ENCODE results near the gene ADCY5.

ADCY5 gene

DNA sequence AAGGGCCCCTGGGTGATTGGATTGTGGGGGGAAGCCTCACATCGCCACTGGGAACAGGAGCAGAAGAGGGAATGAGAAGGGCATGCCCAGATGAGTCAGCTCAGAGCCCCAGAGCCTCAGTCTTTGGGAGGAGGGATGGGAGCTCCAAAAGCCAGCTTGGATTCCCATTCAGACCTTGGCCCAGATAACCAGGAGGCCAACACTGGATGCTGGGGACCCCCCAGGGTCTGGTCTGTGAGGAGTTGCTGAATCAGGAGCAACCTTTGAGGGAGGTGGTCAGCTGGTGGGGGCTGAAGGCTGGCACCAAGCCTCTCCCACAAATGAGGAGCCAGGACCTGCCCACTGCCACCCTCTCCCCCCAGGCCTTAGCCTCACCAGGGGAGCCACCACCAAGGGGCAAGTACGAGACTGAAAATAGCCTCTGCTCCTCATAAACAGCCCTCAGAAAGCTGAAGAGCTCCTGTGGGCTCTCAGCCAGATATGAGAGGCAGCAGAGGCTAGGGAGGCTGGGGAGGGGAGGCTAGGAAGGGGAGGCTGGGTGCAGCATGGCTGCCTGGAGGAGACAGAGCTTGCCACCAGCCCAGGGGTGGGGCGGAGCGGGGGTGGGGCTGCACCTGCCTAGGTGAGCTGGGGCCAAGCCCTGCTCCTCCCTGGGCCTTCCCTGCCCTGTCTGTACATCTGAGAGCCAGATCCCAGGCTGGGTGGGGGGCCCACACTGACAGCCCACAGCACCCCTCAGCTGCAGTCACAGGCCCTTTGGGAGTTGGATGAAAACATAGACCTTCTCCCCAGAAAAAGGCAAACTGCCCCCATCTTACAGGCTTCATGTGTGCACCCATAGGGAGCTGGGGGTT, 147.3 kb downstream of the ADCY5 start:
- TF ChIP-seq TAF1 (IDR thresholded peaks at IDR 0.05; ENCODE audit: borderline replicate concordance, insufficient read depth, low read length) (no peak), POLR2AphosphoS5 (IDR thresholded peaks at IDR 0.05; ENCODE audit: low read depth, low read length) (no peak), SIN3A (IDR thresholded peaks at IDR 0.05; ENCODE audit: borderline replicate concordance, insufficient read depth, low read length) (no peak), FOXP2 (optimal IDR thresholded peaks at IDR 0.05; ENCODE audit: borderline replicate concordance, extremely low read depth, extremely low read length, insufficient read depth) (no peak)
- TF ChIP-seq, protein P1, sequence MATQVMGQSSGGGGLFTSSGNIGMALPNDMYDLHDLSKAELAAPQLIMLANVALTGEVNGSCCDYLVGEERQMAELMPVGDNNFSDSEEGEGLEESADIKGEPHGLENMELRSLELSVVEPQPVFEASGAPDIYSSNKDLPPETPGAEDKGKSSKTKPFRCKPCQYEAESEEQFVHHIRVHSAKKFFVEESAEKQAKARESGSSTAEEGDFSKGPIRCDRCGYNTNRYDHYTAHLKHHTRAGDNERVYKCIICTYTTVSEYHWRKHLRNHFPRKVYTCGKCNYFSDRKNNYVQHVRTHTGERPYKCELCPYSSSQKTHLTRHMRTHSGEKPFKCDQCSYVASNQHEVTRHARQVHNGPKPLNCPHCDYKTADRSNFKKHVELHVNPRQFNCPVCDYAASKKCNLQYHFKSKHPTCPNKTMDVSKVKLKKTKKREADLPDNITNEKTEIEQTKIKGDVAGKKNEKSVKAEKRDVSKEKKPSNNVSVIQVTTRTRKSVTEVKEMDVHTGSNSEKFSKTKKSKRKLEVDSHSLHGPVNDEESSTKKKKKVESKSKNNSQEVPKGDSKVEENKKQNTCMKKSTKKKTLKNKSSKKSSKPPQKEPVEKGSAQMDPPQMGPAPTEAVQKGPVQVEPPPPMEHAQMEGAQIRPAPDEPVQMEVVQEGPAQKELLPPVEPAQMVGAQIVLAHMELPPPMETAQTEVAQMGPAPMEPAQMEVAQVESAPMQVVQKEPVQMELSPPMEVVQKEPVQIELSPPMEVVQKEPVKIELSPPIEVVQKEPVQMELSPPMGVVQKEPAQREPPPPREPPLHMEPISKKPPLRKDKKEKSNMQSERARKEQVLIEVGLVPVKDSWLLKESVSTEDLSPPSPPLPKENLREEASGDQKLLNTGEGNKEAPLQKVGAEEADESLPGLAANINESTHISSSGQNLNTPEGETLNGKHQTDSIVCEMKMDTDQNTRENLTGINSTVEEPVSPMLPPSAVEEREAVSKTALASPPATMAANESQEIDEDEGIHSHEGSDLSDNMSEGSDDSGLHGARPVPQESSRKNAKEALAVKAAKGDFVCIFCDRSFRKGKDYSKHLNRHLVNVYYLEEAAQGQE (IDR thresholded peaks at IDR 0.05; ENCODE audit: insufficient read depth in 1 of 2, low read depth in 2 of 2, low read length in 2 of 2) = no peak

DNA sequence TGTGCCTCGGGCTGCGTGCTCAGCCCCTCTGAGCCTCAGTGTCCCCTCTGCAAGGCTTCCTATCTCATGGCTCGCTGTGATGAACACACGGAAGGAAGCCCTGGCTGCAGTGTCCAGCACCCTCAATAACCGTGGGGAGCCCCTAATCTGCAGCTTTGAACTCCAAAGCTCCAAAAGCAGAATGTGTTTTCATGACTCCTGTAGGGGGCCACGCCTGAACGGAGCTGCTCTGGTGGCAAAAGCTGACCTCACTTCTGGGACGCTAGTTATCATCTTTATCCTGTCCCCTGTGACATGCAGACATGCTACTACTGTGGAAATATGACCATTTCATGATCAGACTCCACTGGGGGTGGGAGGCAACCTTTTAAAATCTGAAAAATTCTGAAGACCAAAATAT, 148.3 kb downstream of the ADCY5 start:
- TF ChIP-seq SIN3A (IDR thresholded peaks at IDR 0.05; ENCODE audit: borderline replicate concordance, insufficient read depth, low read length) = no peak
- no peak for TF ChIP-seq TAF1 (IDR thresholded peaks at IDR 0.05; ENCODE audit: borderline replicate concordance, insufficient read depth, low read length)
- TF ChIP-seq, protein P1 (IDR thresholded peaks at IDR 0.05; ENCODE audit: insufficient read depth in 1 of 2, low read depth in 2 of 2, low read length in 2 of 2) = no peak
- TF ChIP-seq POLR2AphosphoS5 (IDR thresholded peaks at IDR 0.05; ENCODE audit: low read depth, low read length) = no peak
- no peak for TF ChIP-seq FOXP2 (optimal IDR thresholded peaks at IDR 0.05; ENCODE audit: borderline replicate concordance, extremely low read depth, extremely low read length, insufficient read depth)

DNA sequence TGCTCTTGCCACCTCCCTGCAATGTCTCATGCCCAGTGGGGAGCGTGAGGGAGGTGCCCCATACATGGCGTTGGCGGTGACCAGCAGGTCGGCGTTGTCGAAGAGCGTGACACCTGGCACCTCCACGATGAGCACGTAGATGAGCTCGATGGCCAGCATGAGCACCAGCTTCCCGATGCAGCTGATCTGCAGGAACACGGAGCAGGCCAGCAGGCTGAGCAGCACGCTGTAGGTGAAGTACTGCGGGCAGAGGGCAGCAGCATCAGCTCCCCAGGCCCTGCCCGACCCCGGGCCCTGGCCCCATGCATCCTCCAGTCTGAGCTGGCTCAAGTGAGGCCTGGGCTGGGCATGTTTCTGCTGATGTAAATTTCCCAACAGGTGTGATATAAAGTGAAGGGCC, 148.8 kb downstream of the ADCY5 start:
- TF ChIP-seq SIN3A (IDR thresholded peaks at IDR 0.05; ENCODE audit: borderline replicate concordance, insufficient read depth, low read length) = no peak
- TF ChIP-seq POLR2AphosphoS5 (IDR thresholded peaks at IDR 0.05; ENCODE audit: low read depth, low read length) = no peak
- TF ChIP-seq TAF1 (IDR thresholded peaks at IDR 0.05; ENCODE audit: borderline replicate concordance, insufficient read depth, low read length) = no peak

DNA sequence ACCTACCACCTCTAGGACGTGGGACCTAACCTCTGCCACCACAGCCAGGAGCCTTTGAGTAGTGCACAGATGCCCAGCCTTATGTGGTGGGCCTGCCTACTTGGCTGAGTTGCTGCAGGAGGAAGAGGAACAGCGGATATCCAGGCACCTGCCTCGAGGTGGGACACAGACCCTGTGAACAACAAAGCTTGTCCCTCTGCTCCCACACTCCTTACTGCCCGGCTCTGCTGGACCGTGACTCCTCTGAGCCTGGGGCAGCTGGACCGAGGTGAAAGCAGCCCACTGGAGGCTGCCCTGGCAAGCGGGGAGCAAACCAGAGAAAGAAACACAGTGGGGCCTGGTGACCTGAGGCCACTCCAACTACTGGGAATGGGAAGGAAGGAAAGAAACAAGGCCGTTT, 149.3 kb downstream of the ADCY5 start:
- no peak for TF ChIP-seq SIN3A (IDR thresholded peaks at IDR 0.05; ENCODE audit: borderline replicate concordance, insufficient read depth, low read length)
- no peak for TF ChIP-seq FOXP2 (optimal IDR thresholded peaks at IDR 0.05; ENCODE audit: borderline replicate concordance, extremely low read depth, extremely low read length, insufficient read depth)
- TF ChIP-seq POLR2AphosphoS5 (IDR thresholded peaks at IDR 0.05; ENCODE audit: low read depth, low read length) = no peak
- TF ChIP-seq TAF1 (IDR thresholded peaks at IDR 0.05; ENCODE audit: borderline replicate concordance, insufficient read depth, low read length) = no peak
- TF ChIP-seq, protein P1 (IDR thresholded peaks at IDR 0.05; ENCODE audit: insufficient read depth in 1 of 2, low read depth in 2 of 2, low read length in 2 of 2) = no peak

DNA sequence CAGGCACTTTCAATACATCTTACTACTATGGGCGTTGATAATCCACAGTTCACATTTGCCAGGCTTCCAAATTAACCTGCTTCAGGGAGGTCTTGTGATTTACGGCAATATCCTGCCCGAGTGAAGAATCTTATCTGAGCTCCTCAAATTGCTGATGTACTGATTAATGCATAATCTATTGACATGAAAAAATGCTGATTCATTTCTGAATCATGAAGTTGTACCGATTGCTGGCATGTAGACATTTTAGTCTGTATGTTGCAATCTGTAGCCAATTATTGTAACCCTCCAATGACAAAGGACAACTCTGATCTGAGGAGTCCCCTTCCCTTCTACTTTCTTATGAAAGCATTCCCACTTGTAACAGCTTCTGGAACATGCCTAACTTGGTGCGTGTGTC, 150.0 kb downstream of the ADCY5 start:
- TF ChIP-seq SIN3A (IDR thresholded peaks at IDR 0.05; ENCODE audit: borderline replicate concordance, insufficient read depth, low read length) (no peak), TAF1 (IDR thresholded peaks at IDR 0.05; ENCODE audit: borderline replicate concordance, insufficient read depth, low read length) (no peak), FOXP2 (optimal IDR thresholded peaks at IDR 0.05; ENCODE audit: borderline replicate concordance, extremely low read depth, extremely low read length, insufficient read depth) (no peak)
- TF ChIP-seq, protein P1 (IDR thresholded peaks at IDR 0.05; ENCODE audit: insufficient read depth in 1 of 2, low read depth in 2 of 2, low read length in 2 of 2) = no peak

All from PFSK-1 (cell line).